CD4-positive, alpha-beta T cell treated with Interleukin-17A for 4 hours (primary cell): ENCODE results near the gene ADAMTS10.
"Not testable (repeated sequence)": the region's sequence is repeated elsewhere in the genome, so short reads cannot be mapped to it uniquely, and the experiment has no call there.

ENCODE experiments used
- DNase-seq: peaks from one replicate; pipeline ENCODE4 v3.0.0-alpha.2; 2020; ENCODE audit warnings: mixed read lengths

The ADAMTS10 gene

DNA sequence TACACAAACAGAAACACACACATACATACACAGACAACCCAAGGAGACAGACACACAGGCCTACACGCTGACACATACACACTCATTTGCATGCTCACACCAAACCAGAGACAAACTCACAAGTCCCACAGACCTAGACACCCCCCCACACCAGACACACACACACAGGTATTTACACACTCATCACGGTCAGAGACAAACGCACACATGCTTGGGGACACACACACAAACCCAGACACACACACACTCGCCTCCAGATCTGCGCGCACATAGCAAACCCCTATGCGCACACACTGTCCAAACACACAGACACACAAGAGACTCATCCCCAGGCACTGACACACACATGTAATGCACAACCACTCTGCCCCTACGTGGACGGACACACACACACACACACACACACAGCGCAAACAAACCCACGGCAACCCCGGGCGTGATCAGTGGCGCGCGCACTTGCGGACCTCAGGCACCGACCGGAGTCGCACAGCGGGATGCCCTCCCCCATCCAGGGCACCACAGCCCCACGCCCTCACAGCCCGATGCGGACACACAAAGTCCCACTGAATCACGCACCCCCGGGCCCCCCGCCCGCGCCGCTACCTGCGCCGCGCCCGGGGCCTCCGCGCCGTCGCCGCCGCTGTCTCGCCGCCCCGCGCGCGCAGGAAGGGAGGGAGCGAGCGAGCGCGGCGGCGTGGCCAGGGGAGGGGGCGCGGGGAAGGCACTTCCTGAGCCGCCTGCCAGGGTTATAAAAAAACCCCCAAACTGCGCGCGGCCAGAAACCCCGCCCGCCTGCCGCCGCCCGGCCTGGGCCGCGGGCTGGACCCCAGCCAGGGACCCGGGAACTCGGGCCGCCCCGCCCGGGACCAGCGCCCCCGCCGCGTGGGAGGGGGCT, at the start of gene ADAMTS10:
Gene ADAMTS10 (minus strand): TSS at position 675 of the 895 bp plus-strand sequence. CDS start 5,005 bp downstream, outside the sequence.
- DNase-seq = peak; percentile 73

DNA sequence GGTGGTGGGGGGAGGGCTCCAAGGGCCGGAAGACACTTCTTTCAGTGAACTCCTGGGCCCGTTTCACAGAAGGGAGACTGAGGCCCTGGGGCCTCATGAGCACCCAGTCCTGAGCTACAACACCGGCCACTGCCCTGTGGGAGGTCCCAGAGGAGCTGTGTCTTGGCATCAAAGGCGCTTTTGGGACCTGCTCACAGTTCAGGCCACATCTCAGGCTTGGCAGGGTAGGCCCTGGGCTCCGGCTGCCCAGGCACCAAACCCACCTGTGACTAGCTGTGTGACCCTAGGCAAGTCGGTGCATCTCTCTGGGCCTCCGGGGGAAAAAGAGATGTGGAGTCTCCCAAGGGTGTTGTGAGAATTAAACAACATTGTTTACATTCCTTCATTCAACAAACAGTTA, 49.4 kb upstream of the ADAMTS10 start:
- no peak for DNase-seq

DNA sequence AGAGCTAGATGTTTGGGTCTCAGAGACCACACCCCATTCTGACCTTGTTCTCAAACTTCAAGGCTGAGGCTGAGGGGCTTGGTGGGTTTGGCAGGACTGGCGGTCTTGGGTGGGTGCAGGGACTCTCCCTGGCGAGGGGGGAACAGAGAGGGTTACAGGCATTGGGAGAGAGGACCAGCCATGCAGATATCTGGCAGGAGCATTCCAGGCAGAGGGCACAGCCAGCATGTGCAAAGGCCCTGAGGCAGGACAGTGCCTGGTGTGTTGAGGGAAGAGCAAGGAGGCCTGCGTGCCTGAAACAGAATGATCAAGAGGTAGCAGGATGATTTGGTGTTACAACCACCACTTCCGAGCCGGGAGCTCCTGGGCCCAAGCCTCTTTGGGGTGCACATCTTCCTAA, 47.4 kb upstream of the ADAMTS10 start:
- DNase-seq = no peak

DNA sequence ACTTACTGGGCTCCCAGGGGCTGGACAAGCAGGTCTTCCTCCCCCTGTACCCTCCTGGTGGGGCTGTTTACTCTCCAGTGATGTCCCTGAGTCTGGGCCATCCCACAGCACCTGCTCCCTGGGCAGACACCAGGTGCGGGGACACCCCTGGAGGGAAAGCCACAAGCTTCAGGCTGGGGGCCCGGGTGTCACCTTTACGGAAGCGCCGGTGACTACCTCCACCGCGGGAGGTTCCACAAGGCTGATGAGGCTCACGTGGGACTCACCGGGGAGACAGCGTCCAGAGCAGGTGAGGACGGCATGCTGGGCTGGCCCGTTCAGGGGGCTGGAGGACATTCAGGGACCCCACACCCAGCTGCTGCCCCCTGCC, 44.8 kb upstream of the ADAMTS10 start:
- peak; percentile 52 for DNase-seq

DNA sequence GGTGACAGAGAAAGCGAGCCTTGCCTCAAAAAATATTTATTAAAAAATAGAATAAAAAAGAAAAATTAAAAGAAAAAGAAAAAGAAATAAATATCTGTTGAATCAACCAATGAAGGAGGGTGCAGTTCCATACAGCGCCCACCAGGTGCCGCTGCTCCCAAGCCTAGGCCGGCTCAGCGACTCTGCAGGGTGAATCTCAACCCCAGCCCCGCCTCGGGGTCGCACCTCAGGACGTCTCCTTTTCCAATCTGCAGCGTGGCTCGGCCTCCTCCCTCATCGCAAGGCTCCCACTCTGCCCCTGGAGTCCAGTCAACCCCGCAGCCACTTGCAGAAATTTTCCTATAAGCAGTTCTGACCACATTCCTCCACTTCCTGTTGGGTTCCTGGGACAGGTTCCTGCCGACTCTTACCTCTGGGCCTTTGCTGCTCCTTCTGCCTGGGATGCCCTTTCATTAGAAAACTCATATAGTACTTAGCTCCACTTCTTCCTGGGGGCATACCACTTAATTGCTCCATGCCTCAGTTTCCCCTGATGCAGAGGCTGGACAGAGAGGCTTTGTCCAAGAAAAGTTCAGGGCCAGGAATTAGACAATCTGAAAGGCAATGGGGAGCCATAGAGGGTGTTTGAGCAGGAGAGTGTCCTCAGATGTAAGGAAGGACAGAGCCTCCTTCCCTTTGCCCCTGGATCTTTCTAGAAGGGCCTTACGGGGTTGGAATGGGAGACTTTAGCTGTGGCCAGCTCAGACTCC, 44.2 kb upstream of the ADAMTS10 start:
- DNase-seq = peak; percentile 79

DNA sequence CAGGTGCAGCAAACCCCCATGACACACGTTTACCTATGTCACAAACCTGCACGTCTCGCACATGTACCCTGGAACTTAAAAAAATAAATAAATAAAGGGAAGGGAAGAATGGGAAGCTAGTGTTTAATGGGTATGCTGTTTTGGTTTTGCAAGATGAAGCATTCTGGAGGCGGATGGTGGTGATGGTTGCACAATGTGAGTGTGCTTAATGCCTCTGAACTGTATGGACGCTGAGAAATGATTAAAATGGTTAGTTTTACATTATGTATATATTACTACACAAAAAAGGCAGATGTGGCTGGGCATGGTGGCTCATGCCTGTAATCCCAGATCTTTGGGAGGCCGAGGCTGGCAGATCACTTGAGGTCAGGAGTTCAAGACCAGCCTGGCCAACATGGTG, 37.7 kb upstream of the ADAMTS10 start:
- DNase-seq = no peak

DNA sequence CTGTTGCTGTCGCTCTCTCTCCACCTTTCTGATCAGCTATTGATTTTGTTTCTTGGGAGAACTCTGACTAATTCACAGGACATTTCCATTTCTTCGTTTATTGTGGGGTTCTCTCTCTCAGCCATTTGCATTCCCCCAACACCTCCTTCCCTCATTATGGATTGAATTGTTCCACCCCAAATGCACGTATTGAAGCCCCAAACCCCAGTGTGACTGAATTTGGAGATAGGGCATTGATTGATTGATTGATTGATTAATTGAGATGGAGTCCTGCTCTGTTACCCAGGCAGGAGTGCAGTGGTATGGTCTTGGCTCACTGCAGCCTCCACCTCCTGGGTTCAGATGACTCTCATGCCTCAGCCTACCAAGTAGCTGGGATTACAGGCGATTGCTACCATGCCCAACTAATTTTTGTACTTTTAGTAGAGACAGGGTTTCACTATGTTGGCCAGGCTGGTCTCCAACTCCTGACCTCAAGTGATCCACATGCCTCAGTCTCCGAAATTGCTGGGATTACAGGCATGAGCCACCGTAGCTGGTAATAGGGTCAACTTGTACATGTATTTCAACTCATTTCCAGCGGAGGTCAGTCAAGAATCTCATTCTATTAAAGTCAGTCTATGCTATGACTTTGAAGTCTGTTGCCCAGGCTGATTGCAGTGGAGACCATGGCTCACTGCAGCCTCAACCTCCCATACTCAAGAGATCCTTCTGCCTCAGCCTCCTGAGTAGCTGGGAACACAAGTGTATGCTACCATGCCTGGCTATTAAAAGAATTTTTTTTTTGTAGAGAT, 33.5 kb upstream of the ADAMTS10 start:
- no peak for DNase-seq

DNA sequence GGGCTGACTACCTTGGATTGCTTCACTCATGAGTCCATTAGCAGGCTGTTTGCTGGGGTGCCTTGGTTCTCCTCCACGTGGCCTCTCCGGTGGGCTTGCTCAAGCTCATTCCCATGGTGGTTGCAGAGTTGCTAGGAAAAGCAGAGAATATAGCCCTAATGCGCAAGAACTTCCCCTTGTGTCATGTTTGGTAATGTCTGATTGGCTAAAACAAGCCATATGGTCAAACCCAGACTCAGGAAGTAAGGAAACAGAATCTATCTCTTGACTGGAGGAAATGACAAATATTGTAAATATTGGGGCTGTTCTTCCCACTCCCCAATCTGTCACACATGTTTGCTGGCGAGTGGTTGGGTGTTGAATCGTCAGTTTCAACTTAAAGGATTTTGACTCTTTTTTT, 32.0 kb upstream of the ADAMTS10 start:
- DNase-seq = no peak

DNA sequence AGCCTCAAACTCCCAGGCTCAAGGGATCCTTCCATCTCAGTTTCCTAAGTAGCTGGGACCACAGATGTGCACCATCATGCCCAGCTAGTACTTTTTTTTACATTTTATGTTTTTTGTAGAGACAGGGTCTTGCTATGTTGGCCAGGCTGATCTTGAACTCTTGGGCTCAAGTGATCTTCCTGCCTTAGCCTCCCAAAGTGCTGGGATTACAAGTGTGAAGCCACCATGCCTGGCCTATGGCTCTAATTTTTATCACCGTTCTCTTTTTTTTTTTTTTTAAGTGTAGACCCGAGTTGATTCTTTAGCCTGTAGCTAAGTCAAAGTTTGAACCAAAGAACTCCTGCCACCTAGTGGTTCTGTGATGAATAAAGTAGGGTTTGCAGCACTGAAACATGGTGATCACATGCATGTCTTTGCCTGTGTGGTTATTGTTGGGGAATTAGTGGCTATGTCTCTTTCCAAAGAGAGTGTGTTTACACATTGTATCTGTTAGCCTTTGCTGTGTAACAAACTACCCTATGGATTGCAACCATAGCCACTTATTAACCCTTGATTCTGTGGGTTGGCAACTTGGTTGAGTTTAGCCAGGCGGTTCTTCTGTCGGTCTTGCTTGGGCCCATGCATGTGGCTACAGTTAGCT, 31.5 kb upstream of the ADAMTS10 start:
- peak; percentile 33 for DNase-seq

DNA sequence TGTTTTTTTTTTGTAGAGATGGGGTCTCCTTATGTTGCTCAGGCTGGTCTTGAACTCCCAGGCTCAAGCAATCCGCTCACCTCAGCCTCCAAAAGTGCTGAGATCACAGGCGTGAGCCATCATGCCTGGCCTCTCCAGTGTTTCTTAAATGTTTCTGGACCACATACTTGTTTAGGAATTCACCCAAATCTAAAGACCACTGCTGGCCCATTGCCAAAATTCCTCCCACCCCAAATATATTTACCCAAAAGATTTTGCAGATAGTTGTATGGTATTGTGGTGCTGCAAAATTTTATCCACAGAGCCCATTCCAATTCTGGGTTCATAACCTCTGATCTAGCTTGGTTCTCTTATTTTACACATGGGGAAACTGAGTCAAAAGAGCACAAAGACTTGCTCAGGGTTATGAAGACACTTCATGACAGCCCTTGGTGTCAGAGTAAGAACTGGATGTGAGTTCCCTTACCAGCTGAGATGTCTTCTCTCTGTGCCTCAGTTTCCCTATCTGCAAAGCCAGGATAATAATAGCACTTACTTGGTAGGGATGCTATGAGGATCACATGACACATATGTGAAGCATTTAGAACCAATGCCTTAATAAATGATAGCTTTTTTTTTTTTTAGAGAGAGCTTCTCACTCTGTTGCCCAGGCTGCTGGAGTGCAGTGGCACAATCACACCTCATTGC, 30.8 kb upstream of the ADAMTS10 start:
- DNase-seq = no peak

DNA sequence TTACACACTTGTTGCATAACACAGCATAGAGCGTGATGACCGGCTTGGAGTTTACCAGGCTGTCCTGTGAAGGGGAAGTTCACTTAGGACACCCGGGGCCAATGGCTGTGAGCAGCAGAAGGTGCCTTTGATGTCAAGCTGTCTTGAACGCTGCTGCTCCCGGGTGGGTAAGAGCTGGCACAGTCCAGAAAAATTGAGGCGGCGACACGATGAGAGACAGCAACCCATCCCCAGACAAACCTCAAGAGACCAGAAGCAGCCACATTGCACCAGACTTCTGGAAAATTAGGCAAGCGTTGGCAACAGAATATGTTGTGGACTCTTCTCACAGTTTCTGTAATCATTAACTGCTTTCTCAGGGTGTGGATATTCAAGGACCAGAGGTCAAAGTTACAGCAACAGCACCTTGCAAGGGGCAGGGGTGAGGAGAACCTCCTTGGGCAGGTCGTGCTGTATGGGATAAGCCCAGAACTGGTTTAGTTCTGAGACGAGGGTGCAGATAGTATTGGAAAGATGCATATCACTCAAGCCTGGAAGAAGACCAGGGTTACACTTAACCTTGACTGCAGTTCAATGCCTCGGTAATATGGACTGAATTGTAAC, 30.0 kb upstream of the ADAMTS10 start:
- no peak for DNase-seq

DNA sequence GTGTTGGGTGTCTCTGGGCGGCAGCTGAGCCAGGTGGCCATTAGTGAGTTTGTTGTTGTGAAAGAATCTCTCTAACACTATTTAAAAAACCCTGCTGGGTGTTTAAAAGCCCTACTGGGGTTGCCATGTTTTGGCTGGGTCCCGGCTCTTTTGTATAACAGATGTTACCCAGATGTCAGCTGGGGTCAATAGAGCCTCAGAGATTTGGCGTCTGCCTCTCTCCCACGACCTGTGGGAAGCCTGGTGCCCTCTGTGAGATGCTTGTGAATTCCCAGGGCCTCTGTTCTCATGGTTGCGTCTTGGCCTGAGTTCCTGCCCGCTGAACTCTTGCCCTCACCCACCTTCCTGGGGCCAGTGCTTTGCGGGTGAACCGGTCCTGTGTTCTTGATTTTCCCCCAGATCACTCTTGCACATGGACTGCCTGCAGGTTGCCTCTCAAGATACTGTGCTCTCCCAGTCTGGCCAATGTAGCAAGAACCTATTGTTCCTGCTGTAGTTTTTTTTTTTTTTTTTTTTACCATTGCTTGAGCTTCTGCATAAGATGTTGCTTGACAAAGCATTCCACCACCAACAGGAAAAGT, 29.4 kb upstream of the ADAMTS10 start:
- no peak for DNase-seq

DNA sequence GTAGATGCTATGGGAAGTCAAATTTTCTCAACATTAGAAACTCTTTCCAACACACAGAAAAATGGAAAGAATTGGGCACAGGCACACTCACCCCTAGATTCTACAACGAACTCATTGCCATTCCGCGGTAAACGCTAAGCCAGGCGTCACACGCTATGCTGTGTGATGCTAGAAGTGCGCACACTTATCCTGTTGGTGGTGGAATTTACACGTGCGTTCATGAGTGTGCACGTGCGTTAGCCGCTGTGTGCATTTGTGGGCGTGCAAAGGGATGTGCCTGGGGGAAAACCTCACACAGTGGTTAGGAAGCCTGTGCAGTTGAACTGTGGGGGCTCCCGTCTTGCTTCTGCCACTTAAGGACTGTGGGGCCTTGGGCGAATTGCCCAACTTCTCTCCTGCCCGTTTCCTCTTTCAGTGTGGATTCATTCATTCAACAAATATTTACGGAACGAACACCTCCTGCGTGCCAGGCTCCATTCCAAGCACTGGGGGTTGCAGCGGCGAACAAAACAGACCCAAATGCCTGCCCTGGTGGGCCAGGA, 27.6 kb upstream of the ADAMTS10 start:
- no peak for DNase-seq

DNA sequence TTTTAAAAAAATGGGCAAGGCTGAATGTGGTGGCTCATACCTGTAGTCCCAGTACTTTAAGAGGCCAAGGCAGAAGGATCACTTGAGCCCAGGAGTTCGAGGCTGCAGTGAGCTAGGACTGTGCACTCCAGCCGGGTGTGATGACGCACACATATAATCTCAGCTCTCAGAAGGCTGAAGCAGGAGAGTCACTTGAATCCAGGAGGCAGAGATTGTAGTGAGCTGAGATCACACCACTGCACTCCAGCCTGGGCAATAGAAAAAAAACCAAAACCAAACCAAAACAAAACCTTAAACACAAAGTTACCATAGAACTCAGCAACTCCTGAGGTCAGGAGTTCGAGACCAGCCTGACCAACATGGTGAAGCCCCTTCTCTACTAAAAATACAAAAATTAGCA, 26.6 kb upstream of the ADAMTS10 start:
- not testable (repeated sequence) for DNase-seq

DNA sequence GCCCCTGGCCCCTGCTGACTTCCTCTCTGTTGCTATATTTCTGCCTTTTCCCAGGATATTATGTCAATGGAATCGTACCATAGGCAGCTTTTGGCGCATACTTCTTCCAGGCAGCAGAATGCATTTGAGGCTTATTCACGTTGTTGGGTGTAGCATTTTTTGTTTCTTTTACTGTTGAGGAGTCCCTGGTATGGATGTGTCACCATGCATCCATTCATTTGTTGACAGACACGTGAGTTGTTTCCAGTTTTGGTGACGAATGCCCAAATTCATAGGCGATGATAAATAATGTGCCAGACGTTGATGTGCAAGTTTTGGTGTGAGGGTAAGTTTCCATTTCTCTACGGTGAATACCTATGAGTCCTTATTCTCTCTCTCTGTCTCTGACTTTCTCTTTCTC, 24.9 kb upstream of the ADAMTS10 start:
- no peak for DNase-seq

DNA sequence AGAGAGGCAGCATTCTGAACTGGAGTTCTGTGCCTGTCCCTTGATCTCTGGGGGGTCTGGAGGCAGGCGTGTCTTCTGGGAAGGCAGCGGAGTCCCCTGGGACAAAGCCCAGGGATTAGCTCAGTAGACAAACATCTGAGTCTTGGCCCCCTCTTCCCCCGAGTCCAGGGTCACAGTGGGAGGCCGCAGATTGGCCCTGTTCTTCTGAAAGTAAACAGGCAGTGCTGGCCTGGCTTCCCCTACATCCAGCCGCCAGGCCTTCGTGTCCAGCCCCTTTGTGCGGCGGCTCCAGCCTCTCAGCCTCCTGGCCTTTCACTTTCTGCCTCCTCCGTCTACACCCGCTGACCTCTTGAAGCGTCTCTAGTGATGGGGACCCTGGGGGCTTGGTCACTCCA, 20.9 kb upstream of the ADAMTS10 start:
- DNase-seq = no peak

DNA sequence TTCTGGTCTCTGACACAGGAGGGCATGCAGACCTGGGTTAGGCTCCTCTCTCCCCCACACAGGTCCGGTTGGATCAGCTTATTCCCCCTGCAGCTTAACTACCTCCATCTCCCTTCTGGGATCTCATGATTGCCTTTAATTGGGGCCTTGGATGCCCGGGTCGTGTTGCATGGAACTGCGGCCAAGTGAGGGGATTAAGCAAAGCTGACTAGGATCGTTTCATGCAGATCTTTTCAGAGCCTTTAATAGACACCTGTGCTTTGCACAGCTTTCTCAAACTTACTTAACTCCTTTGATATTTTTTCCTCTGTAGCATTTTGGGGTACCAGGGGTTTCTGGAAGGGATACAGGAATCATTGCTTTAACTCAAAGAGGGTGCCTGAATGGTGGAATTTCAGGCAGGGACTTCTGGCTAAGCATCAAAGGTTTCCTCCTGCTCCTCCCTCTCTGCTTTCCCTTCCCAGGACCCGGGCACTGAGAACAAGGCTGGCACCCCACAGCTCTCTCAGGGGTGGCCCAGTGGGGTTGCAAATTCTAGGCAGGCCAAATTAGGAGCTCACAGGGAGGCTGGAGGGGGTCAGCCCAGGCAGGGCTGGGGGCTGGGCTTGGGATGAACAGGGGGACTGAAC, 20.4 kb upstream of the ADAMTS10 start:
- no peak for DNase-seq

DNA sequence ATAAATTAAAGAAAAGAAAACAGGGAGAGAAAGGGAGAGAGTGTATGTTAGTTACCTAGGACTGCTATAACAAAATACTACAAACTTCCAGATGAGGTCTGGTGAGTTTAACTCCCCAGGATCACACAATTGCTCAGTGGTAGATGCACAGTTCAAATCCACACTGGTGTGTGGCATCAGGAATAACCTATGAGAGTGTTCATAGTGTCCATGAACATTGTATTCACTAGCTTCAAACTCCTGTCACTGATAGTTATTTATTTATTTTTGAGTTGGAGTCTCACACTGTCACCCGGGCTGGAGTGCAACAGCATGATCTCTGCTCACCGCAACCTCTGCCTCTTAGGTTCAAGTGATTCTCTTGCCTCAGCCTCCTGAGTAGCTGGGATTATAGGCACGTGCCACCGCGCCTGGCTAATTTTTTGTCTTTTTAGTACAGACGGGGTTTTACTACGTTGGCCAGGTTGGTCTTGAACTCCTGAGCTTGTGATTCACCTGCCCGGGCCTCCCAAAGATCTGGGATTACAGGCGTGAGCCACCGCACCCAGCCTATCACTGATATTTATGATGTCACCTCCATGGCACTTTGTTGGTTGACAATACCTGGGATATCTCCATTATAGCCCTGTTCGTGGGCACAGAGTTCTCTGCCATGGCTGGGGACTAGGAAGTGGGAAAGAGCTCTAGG, 19.6 kb upstream of the ADAMTS10 start, which contains the start of gene NFILZ:
Gene NFILZ (plus strand): TSS at position 638 of the 688 bp plus-strand sequence. CDS start 46,133 bp downstream, outside the sequence.
- no peak for DNase-seq

DNA sequence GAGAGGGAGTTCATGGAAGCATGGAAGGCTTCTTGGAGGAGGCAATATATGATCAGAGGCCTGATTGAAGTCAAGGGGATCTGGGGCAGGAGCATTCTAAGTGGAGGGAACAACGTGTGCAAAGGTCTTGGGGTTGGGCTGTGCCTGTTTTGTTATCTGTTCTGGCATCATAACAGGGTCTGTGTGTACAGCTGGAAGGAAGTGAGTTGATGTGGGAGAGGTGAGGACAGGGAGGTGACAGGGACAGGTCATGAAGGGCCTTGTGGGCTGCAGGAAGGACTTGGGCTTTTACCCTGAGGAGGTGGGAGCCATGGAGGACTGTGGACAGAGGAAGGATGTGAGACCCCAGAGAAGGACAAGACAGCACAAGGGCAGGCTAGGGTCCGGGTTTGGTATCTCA, 18.7 kb upstream of the ADAMTS10 start:
- DNase-seq = no peak

DNA sequence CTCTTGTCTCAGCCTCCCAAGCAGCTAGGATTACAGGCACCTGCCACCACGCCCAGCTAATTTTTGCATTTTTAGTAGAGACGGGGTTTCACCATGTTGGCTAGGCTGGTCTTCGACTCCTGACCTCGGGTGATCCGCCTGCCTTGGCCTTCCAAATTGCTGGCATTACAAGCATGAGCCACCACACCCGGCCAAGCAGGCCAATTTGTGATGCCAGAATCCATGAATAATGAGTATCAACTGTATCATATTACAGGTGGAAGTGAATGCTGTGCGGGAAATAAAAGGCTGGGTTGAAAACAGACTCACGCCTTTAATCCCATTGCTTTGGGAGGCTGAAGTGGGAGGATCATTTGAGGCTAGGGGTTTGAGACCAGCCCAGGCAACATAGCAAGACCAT, 16.3 kb upstream of the ADAMTS10 start:
- no peak for DNase-seq
